Sigmoid colon (tissue), 3 donors: Measurements from ENCODE around the gene HMGN1.

Experiments
- CTCF ChIP-seq, 4 experiments: fragments of 450-650 bp in 3 of 4; fragments of 200-600 bp in 1 of 4; IDR thresholded peaks; one replicate each; pipeline ENCODE4 v1.5.1; 2016 to 2019; ENCODE audit warnings: antibody characterized with exemption in 4 of 4, mild to moderate bottlenecking in 3 of 4, moderate library complexity in 2 of 4
- POLR2A ChIP-seq, 2 donors: fragments of 450-650 bp; IDR thresholded peaks; one replicate each; pipeline ENCODE4 v1.6.1; 2016; ENCODE audit warnings: antibody characterized with exemption in 2 of 2, mild to moderate bottlenecking in 2 of 2, moderate library complexity in 2 of 2

DNA sequence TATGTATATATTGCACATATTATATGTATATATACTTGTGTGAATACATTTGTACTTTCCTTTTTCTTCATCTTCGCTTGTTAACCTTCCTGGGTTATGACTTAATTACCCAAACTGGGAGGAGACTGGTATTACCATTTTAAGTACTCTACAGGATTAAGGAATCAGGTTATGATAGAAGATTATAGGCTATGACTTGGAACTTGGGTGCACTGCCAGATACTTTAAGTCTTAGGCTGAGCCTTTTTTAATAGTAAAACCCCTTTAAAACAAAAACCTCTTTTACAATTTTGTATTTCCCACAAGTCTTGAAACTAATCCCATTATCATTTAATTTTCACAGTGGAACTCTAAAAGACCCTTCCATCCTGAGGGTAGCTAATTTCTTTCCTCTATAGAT lies 41.4 kb downstream of the HMGN1 start:
- TF ChIP-seq CTCF (IDR thresholded peaks at IDR 0.05) (no peak), POLR2A (IDR thresholded peaks at IDR 0.05) (no peak)
